ENCODE measurements around the gene NUAK2. TPM values are rescaled to one million over a fixed set of nuclear protein-coding genes. Genes with fewer than 3 reads are reported as not detected.

Gene NUAK2
- total and polyA plus RNA-seq, 2 experiments from 2014 or later, result 3.0 to 3.8 TPM

GRCh38 chr1:205345761-205346160 is 24.2 kb upstream of the NUAK2 start:
- DNase-seq, result no peak
- TF ChIP-seq EZH2phosphoT487 (IDR thresholded peaks at IDR 0.05; ENCODE audit: insufficient read depth, low read depth), result no peak
- TF ChIP-seq EZH2 (IDR thresholded peaks at IDR 0.05; ENCODE audit: insufficient read depth, poor library complexity, severe bottlenecking), result no peak
- no peak overlapping the region for H3K4me2 ChIP-seq (ENCODE audit: unreplicated experiment)
- H3K79me2 ChIP-seq (ENCODE audit: insufficient read depth), result no peaks in the 10 kb centered on the region
- H3K27me3 ChIP-seq (replicated peaks; ENCODE audit: insufficient read depth), result peaks cover 72% of the 10 kb centered on the region
- no peak overlapping the region for H3K9ac ChIP-seq
- no peaks in the 10 kb centered on the region for H3F3A ChIP-seq (ENCODE audit: insufficient read depth)
- no peaks in the 10 kb centered on the region for H3K9me3 ChIP-seq (ENCODE audit: low read depth)
- no peaks in the 10 kb centered on the region for H3K36me3 ChIP-seq (ENCODE audit: low read depth)
- WGBS, 2 experiments (ENCODE audit: low coverage in 1 of 2, low lambda C conversion rate in 2 of 2, missing lambda C conversion rate in 2 of 2), result 76 to 78% methylated on average over 11 of the region's 11 CpGs
- H4K20me1 ChIP-seq (ENCODE audit: insufficient read depth), result no peaks in the 10 kb centered on the region
- no peak overlapping the region for H3K27ac ChIP-seq
- in situ Hi-C loops (cut with MboI), result no loop called here
- H3K9me2 ChIP-seq (ENCODE audit: insufficient read depth), result no peaks in the 10 kb centered on the region
- no peak overlapping the region for H3K4me3 ChIP-seq
- H2AFZ ChIP-seq, result no peak overlapping the region
- H3K4me1 ChIP-seq (ENCODE audit: insufficient read depth), result no peaks in the 10 kb centered on the region

DNA sequence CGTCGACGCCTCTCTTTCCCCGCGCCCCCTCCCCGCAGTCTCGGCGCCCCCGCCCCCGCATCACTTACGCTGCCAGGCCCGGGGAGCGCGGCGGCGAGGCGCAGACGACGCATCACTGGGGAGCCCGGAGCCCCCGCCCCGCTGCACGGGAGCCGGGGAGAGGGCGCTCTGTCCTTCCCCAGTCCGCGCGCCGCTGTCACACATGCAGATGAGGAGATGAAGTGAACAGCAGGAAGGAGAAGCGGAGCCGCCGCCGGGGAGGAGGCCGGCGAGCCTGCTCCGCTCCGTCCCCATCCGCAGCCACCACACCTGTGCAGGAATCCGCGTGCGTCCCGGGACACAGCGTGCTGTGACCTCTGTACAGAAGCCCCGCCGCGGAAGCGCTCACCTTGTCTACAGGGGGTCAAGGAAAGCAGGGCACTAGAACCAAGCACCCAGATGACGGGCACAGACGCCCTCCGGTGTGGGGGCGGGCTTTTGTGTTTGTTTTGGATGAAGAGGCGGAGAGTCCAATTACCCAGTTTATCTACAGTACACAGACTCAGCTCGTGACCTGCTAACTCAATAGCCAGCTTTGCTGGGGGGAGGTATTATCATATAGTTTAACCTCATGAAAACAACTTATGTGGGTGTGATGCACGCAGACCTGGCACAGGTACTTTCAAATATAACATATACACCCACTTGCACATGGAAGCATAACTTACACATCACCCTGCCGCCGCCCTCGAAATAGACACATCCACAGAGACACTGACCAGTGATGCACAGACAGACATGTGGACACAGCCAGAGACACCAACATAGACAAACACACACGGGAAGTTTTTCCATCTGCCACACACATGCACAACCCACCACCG is 22.8 kb upstream of the NUAK2 start:
- peak overlapping the region; percentile 21 for H3K4me2 ChIP-seq (ENCODE audit: unreplicated experiment)
- no peaks in the 10 kb centered on the region for H3F3A ChIP-seq (ENCODE audit: insufficient read depth)
- no peak overlapping the region for H3K9ac ChIP-seq
- H2AFZ ChIP-seq, result 0 out of 2 replicates have a peak overlapping the region, but pooled peaks have one; percentile 7
- DNase-seq, result peak; percentile 49
- 6 to 9% methylated on average over 36 to 58 of the region's 59 CpGs for WGBS, 2 experiments (ENCODE audit: low coverage in 1 of 2, low lambda C conversion rate in 2 of 2, missing lambda C conversion rate in 2 of 2)
- peaks cover 66% of the 10 kb centered on the region for H3K27me3 ChIP-seq (replicated peaks; ENCODE audit: insufficient read depth)
- no peaks in the 10 kb centered on the region for H4K20me1 ChIP-seq (ENCODE audit: insufficient read depth)
- no peaks in the 10 kb centered on the region for H3K9me2 ChIP-seq (ENCODE audit: insufficient read depth)
- H3K36me3 ChIP-seq (ENCODE audit: low read depth), result no peaks in the 10 kb centered on the region
- TF ChIP-seq EZH2phosphoT487 (IDR thresholded peaks at IDR 0.05; ENCODE audit: insufficient read depth, low read depth) (0 out of 2 replicates have a peak, but pooled peaks have one; percentile 32), EZH2 (IDR thresholded peaks at IDR 0.05; ENCODE audit: insufficient read depth, poor library complexity, severe bottlenecking) (peak; percentile 93)
- H3K4me3 ChIP-seq, result peak overlapping the region; percentile 45; the same call in 1 of the 2 replicates
- H3K27ac ChIP-seq, result no peak overlapping the region
- no peaks in the 10 kb centered on the region for H3K79me2 ChIP-seq (ENCODE audit: insufficient read depth)
- no peaks in the 10 kb centered on the region for H3K4me1 ChIP-seq (ENCODE audit: insufficient read depth)
- H3K9me3 ChIP-seq (ENCODE audit: low read depth), result no peaks in the 10 kb centered on the region
- in situ Hi-C loops (cut with MboI), result no loop called here

GRCh38 chr1:205343431-205344065 is 22.0 kb upstream of the NUAK2 start:
- Histone ChIP-seq H3K4me1 (ENCODE audit: insufficient read depth) (no peaks in the 10 kb centered on the region), H2AFZ (0 out of 2 replicates have a peak overlapping the region, but pooled peaks have one; percentile 7), H3K9ac (no peak overlapping the region), H3K27ac (no peak overlapping the region), H3K4me2 (ENCODE audit: unreplicated experiment) (peak overlapping the region; percentile 6), H3F3A (ENCODE audit: insufficient read depth) (no peaks in the 10 kb centered on the region), H3K79me2 (ENCODE audit: insufficient read depth) (no peaks in the 10 kb centered on the region), H3K27me3 (replicated peaks; ENCODE audit: insufficient read depth) (peaks cover 63% of the 10 kb centered on the region), H3K9me3 (ENCODE audit: low read depth) (no peaks in the 10 kb centered on the region), H3K4me3 (peak overlapping the region; percentile 45; the same call in 1 of the 2 replicates), H3K36me3 (ENCODE audit: low read depth) (no peaks in the 10 kb centered on the region), H4K20me1 (ENCODE audit: insufficient read depth) (no peaks in the 10 kb centered on the region), H3K9me2 (ENCODE audit: insufficient read depth) (no peaks in the 10 kb centered on the region)
- TF ChIP-seq EZH2phosphoT487 (IDR thresholded peaks at IDR 0.05; ENCODE audit: insufficient read depth, low read depth) (no peak), EZH2 (IDR thresholded peaks at IDR 0.05; ENCODE audit: insufficient read depth, poor library complexity, severe bottlenecking) (no peak)
- 7 to 9% methylated on average over 25 to 51 of the region's 63 CpGs for WGBS, 2 experiments (ENCODE audit: low coverage in 1 of 2, low lambda C conversion rate in 2 of 2, missing lambda C conversion rate in 2 of 2)
- DNase-seq, result peak; percentile 35
- in situ Hi-C loops (cut with MboI), result no loop called here

DNA sequence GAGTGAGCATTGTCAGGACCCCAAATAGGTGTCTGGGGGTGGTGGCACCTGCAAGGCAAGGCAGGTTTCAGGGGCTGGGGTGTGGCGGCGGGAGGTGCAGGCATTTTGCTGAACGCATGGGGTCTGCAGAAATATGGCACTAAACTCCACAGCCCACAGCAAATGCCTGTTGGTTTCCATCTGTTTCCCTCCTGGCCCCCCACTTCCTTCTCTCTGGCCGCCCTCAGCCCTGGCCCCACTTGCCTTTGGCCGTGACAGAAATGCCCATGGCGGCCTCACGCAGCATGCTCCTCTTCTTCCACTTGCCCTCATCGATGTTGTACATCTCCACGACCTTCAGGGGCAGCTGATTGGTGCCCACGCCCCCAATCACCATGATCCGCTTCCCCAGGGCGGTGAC is 21.4 kb upstream of the NUAK2 start:
- WGBS, 2 experiments (ENCODE audit: low coverage in 1 of 2, low lambda C conversion rate in 2 of 2, missing lambda C conversion rate in 2 of 2), result 40 to 52% methylated on average over 11 to 12 of the region's 12 CpGs
- Histone ChIP-seq H3K9me3 (ENCODE audit: low read depth) (no peaks in the 10 kb centered on the region), H3K4me1 (ENCODE audit: insufficient read depth) (no peaks in the 10 kb centered on the region), H4K20me1 (ENCODE audit: insufficient read depth) (no peaks in the 10 kb centered on the region), H3F3A (ENCODE audit: insufficient read depth) (no peaks in the 10 kb centered on the region), H3K36me3 (ENCODE audit: low read depth) (no peaks in the 10 kb centered on the region), H3K79me2 (ENCODE audit: insufficient read depth) (no peaks in the 10 kb centered on the region), H3K4me3 (no peak overlapping the region), H3K4me2 (ENCODE audit: unreplicated experiment) (no peak overlapping the region), H3K9ac (no peak overlapping the region), H3K27ac (no peak overlapping the region), H3K9me2 (ENCODE audit: insufficient read depth) (no peaks in the 10 kb centered on the region), H3K27me3 (replicated peaks; ENCODE audit: insufficient read depth) (peaks cover 62% of the 10 kb centered on the region), H2AFZ (no peak overlapping the region)
- DNase-seq, result no peak
- in situ Hi-C loops (cut with MboI), result no loop called here
- TF ChIP-seq EZH2 (IDR thresholded peaks at IDR 0.05; ENCODE audit: insufficient read depth, poor library complexity, severe bottlenecking) (no peak), EZH2phosphoT487 (IDR thresholded peaks at IDR 0.05; ENCODE audit: insufficient read depth, low read depth) (no peak)

All from GM23248 (cell line).